Stimulated activated CD4-positive, alpha-beta T cell treated with anti-CD3 and anti-CD28 coated beads, Interleukin-1b, Interleukin-23, amount 100 ng/mL, for 1 hour (primary cell): ENCODE data around the gene PXDC1.
"Not testable (repeated sequence)": the region's sequence is repeated elsewhere in the genome, so short reads cannot be mapped to it uniquely, and the experiment has no call there.

Source experiments
- DNase-seq, 2 donors: peaks; one replicate each; pipeline ENCODE4 v3.0.0-alpha.2; 2020; ENCODE audit warnings: low read depth in 2 of 2

PXDC1 gene

DNA sequence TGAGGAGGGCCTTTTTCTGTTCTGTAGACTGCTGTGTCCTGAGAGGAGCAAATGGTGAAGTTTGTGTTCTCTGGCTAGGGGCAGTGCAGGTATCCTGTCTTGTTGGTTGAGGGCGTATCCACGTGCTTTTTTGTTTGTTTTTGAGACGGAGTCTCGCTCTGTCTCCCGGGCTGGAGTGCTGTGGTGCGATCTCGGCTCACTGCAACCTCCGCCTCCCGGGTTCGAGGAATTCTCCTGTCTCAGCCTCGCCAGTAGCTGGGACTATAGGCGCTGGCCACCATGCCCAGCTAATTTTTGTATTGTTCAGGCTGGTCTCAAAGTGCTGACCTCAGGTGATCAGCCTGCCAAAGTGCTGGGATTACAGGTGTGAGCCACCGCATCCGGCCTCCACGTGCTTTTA is 10.8 kb upstream of the PXDC1 start:
- no peak for DNase-seq

DNA sequence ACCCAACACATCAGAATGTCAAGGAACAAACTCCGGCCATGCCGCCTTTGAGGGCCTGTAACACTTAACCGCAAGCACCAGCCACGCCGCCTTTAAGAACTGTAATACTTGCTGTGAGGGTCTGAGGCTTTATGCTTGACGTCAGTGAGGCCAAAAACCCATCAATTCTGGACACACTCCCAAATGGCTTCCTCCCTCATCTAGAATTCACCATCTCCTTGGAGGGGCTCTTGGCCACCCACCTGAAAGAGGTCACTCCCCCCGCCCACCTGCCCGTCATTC is 10.4 kb upstream of the PXDC1 start:
- no peak for DNase-seq

GRCh38 chr6:3759646-3760232 is 8.2 kb upstream of the PXDC1 start:
- DNase-seq = no peak

- no peak for DNase-seq
Observed at GRCh38 chr6:3758842-3759144, 7.3 kb upstream of the PXDC1 start.

DNA sequence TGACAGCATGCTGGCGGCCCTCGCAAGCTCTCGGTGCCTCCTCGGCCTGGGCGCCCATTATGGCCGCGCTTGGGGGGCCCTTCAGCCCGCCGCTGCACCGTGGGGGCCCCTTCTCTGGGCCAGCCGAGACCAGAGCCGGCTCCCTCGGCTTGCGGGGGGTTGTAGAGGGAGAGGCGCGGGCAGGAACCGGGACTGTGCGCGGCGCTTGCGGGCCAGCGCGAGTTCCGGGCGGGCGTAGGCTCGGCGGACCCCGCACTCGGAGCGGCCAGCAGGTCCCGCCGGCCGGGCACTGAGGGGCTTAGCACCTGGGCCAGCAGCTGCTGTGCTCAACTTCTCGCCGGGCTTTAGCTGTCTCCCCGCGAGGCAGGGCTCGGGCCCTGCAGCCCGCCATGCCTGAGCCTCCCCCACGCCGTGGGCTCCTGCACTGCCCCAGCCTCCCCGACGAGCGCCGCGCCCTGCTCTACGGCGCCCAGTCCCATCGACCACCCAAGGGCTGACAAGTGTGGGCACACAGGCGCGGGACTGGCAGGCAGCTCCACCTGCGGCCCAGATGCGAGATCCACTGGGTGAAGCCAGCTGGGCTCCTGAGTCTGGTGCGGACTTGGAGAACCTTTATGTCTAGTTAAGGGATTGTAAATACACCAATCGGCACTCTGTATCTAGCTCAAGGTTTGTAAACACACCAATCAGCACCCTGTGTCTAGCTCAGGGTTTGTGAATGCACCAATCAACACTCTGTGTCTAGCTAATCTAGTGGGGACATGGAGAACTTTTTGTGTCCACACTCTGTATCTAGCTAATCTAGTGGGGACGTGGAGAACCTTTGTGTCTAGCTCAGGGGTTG is 6.7 kb upstream of the PXDC1 start:
- not testable (repeated sequence) for DNase-seq

- DNase-seq = no peak
Observed at GRCh38 chr6:3757241-3757641, 5.7 kb upstream of the PXDC1 start.

GRCh38 chr6:3756546-3756945 is 5.0 kb upstream of the PXDC1 start:
- DNase-seq = no peak

DNA sequence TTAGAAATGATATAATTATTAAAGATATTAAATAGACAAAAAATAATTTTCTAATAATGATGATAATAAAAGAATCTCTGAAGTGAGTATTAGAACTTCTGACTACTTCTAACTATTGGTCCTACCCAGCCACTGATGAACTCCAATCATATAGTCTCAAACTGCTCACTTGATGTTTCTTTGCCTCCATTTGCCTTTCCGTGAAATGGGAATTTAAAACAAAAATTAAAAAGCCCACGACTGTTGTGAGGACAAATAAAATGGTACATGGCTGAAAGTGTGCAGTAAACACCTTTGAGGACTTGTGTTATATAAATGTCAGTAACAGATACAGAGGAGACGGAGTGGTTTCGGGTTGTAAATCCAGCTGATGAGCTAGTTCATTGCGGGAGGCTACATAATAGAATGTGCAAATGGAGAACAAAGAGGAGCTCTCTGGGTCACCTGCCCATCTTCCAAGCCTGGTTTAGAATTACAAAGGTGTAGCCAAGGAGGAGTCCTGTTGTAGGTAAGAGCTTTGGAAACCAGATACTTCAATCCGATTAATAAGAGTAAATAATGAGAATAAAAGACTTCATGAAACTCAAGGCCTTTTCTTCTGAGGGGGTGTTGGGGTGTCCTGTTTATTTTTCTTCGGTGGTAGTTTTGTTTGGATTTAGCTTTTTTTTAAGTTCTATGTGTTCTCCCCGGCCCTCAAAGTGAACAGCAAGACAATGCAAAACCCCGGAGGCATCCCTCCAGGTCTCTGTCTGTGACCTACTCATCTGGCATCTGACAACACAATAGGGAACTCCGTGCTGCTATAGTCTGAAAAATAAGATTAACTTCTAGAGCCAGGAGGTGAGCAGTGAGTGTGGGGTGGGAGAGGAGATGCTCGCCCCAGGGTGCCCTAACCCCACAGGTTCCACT is 4.4 kb upstream of the PXDC1 start:
- DNase-seq = no peak

- DNase-seq = no peak
Observed at GRCh38 chr6:3754776-3755175, 3.3 kb upstream of the PXDC1 start.

DNA sequence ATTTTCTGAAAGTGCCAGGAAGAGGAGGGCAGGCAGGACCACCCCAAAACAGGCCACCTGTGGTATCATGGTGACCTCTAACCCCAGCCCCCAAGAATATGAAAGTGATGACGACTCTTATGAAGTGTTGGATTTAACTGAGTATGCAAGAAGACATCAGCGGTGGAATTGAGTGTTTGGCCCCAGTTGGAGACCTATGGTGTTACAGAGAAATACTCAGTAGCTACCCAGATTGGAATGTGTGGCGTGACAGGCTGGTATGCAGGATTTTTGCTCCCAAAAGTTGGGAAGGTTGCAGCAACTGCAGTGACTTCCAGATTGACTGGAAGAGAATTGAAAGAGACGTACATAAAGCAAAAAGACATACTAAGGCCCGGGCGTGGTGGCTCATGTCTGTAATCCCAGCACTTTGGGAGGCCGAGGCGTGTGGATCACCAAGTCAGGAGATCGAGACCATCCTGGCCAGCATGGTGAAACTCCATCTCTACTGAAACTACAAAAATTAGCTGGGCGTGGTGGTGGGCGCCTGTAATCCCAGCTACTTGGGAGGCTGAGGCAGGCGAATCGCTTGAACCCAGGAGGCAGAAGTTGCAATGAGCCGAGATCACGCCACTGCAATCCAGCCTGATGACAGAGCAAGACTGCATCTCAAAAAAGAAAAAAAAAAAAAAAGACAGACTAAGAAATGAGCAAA is 2.7 kb upstream of the PXDC1 start:
- not testable (repeated sequence) for DNase-seq

- no peak for DNase-seq
Observed at GRCh38 chr6:3753228-3753835, 1.8 kb upstream of the PXDC1 start.

DNA sequence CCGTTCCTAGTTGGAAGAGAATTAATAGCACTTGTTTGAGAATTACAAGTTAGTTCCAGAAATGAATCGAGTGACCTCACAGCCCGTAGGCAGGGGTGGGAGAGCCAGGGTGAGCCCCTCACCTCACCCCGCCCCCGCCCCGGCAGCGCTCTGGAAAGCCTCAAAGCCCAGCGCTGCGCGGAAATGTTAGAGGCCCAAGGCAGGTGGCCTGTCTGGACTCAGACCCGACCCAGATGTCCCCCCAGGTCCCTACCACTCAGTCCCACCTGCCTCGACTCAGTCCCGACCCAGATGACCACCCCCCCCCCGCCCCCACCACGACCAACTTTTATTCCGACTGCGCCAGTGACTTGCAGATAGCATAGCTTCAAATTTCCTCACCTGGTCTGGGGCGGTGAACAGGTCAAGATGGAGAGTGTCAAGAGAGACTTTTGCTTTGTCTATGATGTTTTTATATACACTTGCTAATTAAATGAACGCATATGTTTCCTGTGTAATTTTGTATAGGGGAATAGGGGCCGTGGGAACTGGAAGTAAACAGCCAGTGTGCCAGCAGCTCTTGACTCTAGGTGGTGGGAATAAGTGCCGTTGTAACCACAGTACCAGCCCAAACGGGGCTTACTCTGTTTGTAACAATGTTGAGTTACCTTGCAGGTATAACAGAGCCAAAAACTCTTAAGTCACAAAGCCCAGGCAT is 1.2 kb upstream of the PXDC1 start:
- DNase-seq = no peak

DNA sequence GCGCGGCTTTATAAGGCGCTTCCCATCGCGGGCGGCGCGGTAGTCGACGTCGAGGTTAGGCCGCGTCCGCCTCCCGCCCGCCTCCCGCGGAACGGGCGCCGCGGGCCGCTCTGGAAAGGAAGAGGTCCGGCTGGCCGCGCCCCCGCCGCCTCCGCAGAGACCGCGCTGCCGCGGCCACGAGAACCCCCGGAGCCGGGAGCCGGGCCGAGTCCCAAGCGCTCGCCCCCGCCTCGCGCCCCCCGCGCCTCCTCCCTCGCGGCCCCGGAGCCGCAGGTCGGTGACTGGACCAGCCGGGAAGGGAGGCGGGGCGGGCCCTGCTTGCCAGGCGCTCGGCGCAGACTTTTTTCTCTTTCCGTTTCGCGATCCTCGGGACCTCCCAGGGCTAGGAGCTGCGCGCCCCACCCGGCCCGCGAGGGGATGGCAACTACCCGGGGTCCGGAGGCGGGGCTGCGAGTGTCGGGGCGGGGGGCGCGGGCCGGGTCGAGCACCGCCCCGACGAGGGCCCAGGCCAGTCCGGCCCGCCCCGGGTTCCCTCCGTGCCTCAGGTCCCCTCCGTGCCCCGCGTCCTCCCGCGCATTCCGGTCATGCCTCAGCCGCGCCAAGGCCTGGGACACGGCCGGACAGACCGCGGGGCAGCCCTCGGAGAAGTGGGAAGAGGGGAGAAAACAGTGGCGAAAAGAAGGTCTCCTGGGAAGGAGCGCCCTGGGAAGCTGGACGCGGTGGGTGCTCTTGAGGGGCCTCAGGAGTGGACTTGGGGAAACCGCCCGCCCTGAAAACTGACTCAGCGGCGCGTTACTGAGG is 417 bp upstream of the PXDC1 start:
- peak; percentile 21 to 47 for DNase-seq

- DNase-seq = no peak
Observed at GRCh38 chr6:3750317-3751076, 1.0 kb downstream of the PXDC1 start.

- DNase-seq = no peak
Observed at GRCh38 chr6:3749977-3750316, 1.6 kb downstream of the PXDC1 start.

DNA sequence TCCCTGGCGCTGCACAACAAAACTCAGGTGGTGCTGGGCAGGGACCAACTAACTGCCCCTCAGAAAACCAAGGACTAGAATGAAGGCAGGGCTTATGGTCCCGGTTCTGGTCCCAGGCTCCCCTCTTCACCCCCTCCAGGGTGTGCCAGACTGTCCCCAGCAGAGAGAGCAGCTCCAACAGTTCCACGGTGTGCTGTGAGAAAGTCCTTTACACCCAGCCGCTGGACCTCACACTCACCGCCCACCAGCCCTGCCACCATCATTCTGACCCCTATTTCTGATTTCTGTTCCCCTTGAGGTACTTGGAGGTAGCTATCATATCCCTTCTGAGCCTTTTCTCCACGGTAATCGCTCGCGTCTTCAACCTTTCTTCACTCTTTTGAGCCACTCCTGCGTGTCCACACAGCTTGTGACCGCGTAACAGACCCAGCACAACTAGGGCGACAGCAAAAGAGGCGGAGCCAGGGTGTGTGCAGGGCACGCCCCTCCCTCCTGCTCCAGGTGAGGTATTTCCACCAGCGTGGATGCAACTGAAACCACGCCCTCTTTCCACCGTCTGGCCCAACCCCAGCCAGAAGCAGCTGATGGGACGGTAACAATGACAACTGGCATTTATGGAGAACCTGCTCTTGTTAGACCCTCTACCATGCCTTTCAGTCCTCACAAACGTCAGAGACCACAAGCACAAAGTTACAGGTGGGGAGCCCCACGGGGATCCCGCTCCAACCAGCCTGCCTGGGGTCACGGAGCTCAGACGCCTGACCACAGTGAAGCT is 2.3 kb downstream of the PXDC1 start:
- DNase-seq = no peak

GRCh38 chr6:3748208-3749066 is 3.1 kb downstream of the PXDC1 start:
- no peak for DNase-seq

GRCh38 chr6:3747100-3747737 is 4.3 kb downstream of the PXDC1 start:
- DNase-seq = no peak
